ENCODE data around the gene MYO1C. TPM values are rescaled to one million over a fixed set of nuclear protein-coding genes. Genes with fewer than 3 reads are reported as not detected.

Gene MYO1C
- total RNA-seq, 1 experiment from 2014 or later: 200 TPM

- peak; percentile 32 for DNase-seq (ENCODE audit: low spot score)
Observed at GRCh38 chr17:1485423-1486376, 6.8 kb downstream of the MYO1C start.

- peak; percentile 63 for DNase-seq (ENCODE audit: low spot score)
Observed at GRCh38 chr17:1484676-1485422, 7.6 kb downstream of the MYO1C start.

GRCh38 chr17:1484060-1484535, 8.4 kb downstream of the MYO1C start:
- DNase-seq (ENCODE audit: low spot score): no peak

- no peak for DNase-seq (ENCODE audit: low spot score)
Observed at GRCh38 chr17:1482680-1483079, 9.8 kb downstream of the MYO1C start.

- DNase-seq (ENCODE audit: low spot score): no peak
Observed at GRCh38 chr17:1481736-1482135, 10.8 kb downstream of the MYO1C start.

- DNase-seq (ENCODE audit: low spot score): no peak
Observed at GRCh38 chr17:1480747-1481465, 11.6 kb downstream of the MYO1C start.

GRCh38 chr17:1478418-1478817, 14.1 kb downstream of the MYO1C start:
- no peak for DNase-seq (ENCODE audit: low spot score)

GRCh38 chr17:1475321-1475854, 17.1 kb downstream of the MYO1C start:
- no peak for DNase-seq (ENCODE audit: low spot score)

- no peak for DNase-seq (ENCODE audit: low spot score)
Observed at GRCh38 chr17:1474402-1475189, 17.9 kb downstream of the MYO1C start.

- no peak for DNase-seq (ENCODE audit: low spot score)
Observed at GRCh38 chr17:1473841-1474240, 18.6 kb downstream of the MYO1C start.

GRCh38 chr17:1473170-1473569, 19.3 kb downstream of the MYO1C start:
- no peak for DNase-seq (ENCODE audit: low spot score)

- DNase-seq (ENCODE audit: low spot score): no peak
Observed at GRCh38 chr17:1471911-1472821, 20.3 kb downstream of the MYO1C start.

GRCh38 chr17:1471490-1471889, 21.0 kb downstream of the MYO1C start:
- DNase-seq (ENCODE audit: low spot score): no peak

- DNase-seq (ENCODE audit: low spot score): no peak
Observed at GRCh38 chr17:1470755-1471462, 21.6 kb downstream of the MYO1C start.

GRCh38 chr17:1470071-1470754, 22.3 kb downstream of the MYO1C start:
- DNase-seq (ENCODE audit: low spot score): no peak

GRCh38 chr17:1469231-1469852, 23.1 kb downstream of the MYO1C start:
- DNase-seq (ENCODE audit: low spot score): no peak

- DNase-seq (ENCODE audit: low spot score): no peak
Observed at GRCh38 chr17:1467898-1468492, 24.5 kb downstream of the MYO1C start.
